Ishikawa (cell line): ENCODE results near the gene MOB3A.

Experiments used
- CEBPB ChIP-seq: IDR thresholded peaks from 2 replicates; pipeline ENCODE4 v1.6.1; 2012
- CREB1 ChIP-seq: IDR thresholded peaks from 2 replicates; pipeline ENCODE4 v1.6.1; 2012; ENCODE audit warnings: low read depth
- EGR1 ChIP-seq: IDR thresholded peaks from 2 replicates; pipeline ENCODE4 v1.6.1; 2012
- EP300 ChIP-seq: IDR thresholded peaks from 2 replicates; pipeline ENCODE4 v1.6.1; 2012; ENCODE audit warnings: borderline replicate concordance
- FOXM1 ChIP-seq: IDR thresholded peaks from 2 replicates; pipeline ENCODE4 v1.6.1; 2012; ENCODE audit warnings: low read depth, borderline replicate concordance
- NFIC ChIP-seq: IDR thresholded peaks from 2 replicates; pipeline ENCODE4 v1.6.1; 2012
- RAD21 ChIP-seq: IDR thresholded peaks from 2 replicates; pipeline ENCODE4 v1.6.1; 2012; ENCODE audit warnings: low read depth
- TAF1 ChIP-seq: IDR thresholded peaks from 2 replicates; pipeline ENCODE4 v1.6.1; 2012; ENCODE audit warnings: low read depth, mild to moderate bottlenecking
- TCF12 ChIP-seq: IDR thresholded peaks from 2 replicates; pipeline ENCODE4 v1.6.1; 2012; ENCODE audit warnings: low read depth
- TEAD4 ChIP-seq: IDR thresholded peaks from 2 replicates; pipeline ENCODE4 v1.6.1; 2012
- YY1 ChIP-seq: IDR thresholded peaks from 2 replicates; pipeline ENCODE4 v1.6.1; 2012; ENCODE audit warnings: low read depth
- ZBTB7A ChIP-seq: IDR thresholded peaks from 2 replicates; pipeline ENCODE4 v1.6.1; 2012; ENCODE audit warnings: low read depth
- TF ChIP-seq, protein P1 (sequence below): IDR thresholded peaks from 2 replicates; pipeline ENCODE4 v1.6.1; 2012; ENCODE audit warnings: low read depth, mild to moderate bottlenecking
- TF ChIP-seq, protein P2 (sequence below): IDR thresholded peaks from 2 replicates; pipeline ENCODE4 v1.6.1; 2012
- TF ChIP-seq, protein P3 (sequence below): IDR thresholded peaks from 2 replicates; pipeline ENCODE4 v1.6.1; 2012

MOB3A gene

DNA sequence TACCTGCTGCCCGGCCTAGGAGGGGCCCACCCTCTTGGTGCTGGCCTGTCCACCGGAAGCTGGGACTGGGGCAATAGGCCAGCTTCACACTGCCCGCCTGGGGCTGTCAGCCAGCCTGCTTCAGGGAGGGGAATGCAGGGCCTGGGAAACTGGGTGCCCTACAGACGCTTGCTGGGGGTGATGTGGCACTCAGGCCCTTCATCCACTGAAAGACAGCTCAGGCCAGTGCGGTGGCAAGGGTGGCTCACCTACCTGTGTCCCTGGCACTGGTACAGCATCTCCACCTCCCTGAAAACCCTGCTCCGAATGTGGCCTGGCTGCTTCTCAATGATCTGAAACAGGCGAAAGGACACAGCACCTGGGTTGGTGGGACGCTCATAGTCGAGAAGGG, 52.9 kb downstream of the MOB3A start:
- no peak for TF ChIP-seq NFIC
- TF ChIP-seq EP300, result no peak
- TF ChIP-seq, protein P1, sequence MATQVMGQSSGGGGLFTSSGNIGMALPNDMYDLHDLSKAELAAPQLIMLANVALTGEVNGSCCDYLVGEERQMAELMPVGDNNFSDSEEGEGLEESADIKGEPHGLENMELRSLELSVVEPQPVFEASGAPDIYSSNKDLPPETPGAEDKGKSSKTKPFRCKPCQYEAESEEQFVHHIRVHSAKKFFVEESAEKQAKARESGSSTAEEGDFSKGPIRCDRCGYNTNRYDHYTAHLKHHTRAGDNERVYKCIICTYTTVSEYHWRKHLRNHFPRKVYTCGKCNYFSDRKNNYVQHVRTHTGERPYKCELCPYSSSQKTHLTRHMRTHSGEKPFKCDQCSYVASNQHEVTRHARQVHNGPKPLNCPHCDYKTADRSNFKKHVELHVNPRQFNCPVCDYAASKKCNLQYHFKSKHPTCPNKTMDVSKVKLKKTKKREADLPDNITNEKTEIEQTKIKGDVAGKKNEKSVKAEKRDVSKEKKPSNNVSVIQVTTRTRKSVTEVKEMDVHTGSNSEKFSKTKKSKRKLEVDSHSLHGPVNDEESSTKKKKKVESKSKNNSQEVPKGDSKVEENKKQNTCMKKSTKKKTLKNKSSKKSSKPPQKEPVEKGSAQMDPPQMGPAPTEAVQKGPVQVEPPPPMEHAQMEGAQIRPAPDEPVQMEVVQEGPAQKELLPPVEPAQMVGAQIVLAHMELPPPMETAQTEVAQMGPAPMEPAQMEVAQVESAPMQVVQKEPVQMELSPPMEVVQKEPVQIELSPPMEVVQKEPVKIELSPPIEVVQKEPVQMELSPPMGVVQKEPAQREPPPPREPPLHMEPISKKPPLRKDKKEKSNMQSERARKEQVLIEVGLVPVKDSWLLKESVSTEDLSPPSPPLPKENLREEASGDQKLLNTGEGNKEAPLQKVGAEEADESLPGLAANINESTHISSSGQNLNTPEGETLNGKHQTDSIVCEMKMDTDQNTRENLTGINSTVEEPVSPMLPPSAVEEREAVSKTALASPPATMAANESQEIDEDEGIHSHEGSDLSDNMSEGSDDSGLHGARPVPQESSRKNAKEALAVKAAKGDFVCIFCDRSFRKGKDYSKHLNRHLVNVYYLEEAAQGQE, result no peak
- TF ChIP-seq, protein P2, sequence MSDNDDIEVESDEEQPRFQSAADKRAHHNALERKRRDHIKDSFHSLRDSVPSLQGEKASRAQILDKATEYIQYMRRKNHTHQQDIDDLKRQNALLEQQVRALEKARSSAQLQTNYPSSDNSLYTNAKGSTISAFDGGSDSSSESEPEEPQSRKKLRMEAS, result no peak
- no peak for TF ChIP-seq CREB1
- no peak for TF ChIP-seq CEBPB
- no peak for TF ChIP-seq ZBTB7A
- TF ChIP-seq RAD21, result no peak
- TF ChIP-seq EGR1, result no peak
- TF ChIP-seq YY1, result no peak
- no peak for TF ChIP-seq TEAD4
- TF ChIP-seq, protein P3, sequence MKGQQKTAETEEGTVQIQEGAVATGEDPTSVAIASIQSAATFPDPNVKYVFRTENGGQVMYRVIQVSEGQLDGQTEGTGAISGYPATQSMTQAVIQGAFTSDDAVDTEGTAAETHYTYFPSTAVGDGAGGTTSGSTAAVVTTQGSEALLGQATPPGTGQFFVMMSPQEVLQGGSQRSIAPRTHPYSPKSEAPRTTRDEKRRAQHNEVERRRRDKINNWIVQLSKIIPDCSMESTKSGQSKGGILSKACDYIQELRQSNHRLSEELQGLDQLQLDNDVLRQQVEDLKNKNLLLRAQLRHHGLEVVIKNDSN, result no peak
- TF ChIP-seq FOXM1, result no peak
- no peak for TF ChIP-seq TAF1
- TF ChIP-seq TCF12, result no peak

DNA sequence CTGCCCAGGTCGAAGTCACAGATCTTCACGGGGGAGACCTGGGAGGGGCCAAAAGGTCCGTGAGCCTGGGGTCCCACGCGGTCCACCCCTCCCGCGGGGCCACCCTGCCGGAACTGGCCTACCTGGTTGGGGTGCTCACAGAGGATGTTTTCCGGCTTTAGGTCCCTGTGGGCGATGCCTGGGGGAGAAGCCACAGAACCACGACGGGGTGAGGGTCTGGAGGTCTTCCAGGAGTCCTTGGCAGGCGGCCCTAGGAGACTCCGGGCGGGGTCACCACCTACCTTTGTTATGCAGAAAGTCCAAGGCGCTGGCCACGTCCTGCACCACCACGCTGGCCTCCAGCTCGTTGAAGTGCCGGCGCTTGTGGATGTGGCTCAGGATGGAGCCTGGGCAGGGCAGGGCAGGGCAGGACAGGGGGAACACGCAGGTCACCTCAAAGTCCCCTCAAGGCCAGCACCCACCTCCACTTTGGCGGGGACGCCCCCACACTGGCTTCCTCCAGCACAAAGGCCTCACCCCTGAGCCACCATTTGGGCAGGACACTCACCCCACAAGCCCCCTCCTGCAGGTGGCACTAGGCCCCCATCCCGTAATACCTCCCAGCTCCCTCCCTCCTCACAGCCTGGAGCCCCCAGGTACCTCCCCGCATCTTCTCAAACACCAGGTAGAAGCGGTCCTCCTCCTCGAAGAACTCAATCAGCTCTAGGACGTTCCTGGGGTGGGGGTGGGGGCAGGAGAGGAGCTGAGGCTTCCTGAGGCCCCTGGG, 53.5 kb downstream of the MOB3A start:
- TF ChIP-seq EGR1 (no peak), TCF12 (peak; percentile 21; the same call in 1 of the 2 replicates), EP300 (no peak; the same call in 1 of the 2 replicates), ZBTB7A (peak; percentile 98), NFIC (peak; percentile 57; the same call in 1 of the 2 replicates), YY1 (no peak)
- TF ChIP-seq, protein P3, result no peak
- TF ChIP-seq, protein P2, result peak; percentile 49; the same call in 1 of the 2 replicates

DNA sequence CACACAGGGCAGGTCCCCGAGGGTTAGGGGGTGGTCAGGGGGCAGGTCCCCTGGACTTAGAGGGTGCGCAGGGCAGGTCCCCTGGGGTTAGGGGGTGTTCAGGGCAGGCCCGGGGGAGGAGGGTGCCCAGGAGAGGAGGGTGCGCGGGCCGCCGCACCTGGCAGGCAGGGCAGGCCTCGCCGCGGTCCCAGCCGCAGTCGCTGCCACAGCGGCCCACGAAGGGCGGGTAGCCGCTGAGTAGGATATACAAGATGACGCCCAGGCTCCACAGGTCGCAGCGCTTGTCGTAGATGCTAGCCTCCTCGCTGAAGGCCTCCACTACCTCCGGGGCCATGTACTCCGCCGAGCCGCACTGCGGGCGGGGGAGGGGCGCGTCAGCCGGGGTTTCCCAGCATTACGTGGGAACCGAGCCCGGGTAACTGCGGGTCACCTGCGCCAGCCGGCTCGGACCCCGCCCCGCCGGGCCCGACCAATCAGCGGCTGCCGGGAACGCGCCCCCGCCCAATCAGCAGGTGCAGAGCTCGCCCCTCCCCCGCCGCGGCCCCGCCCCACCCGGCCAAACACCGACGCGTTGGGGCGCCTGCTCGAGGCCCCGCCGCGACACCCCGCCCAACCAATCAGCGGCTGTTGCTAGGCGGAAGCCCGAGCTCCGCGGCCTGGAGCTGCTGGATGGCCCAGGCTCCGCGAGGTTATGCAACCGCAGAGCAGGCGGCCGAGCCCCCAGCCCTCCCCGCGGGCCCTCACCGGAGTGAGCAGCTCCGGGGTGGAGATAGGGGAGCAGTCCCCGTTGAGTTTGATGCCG, 54.2 kb downstream of the MOB3A start:
- TF ChIP-seq RAD21 (no peak), EGR1 (no peak), EP300 (peak; percentile 75), NFIC (no peak), TCF12 (peak; percentile 51), YY1 (no peak; the same call in 1 of the 2 replicates), CEBPB (peak; percentile 96), ZBTB7A (no peak), TEAD4 (0 out of 2 replicates have a peak, but pooled peaks have one; percentile 3), FOXM1 (no peak), CREB1 (0 out of 2 replicates have a peak, but pooled peaks have one; percentile 16), TAF1 (0 out of 2 replicates have a peak, but pooled peaks have one; percentile 13)
- TF ChIP-seq, protein P1, result no peak
- TF ChIP-seq, protein P3, result no peak; the same call in 1 of the 2 replicates
- TF ChIP-seq, protein P2, result peak; percentile 21; the same call in 1 of the 2 replicates

DNA sequence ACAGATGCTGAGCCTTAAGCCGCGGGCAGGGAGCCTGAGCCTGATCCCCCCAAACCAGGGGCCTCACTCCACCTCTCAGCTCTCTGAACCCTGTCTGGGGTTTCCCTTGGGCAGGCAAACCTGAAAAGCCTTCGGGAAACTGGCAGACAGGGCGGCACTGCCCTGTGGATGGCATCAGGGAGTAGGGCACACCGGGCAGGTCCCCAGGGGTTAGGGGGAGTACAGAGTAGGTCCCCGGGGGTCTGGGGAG, 54.8 kb downstream of the MOB3A start:
- TF ChIP-seq, protein P3, result no peak
- no peak for TF ChIP-seq CREB1
- TF ChIP-seq YY1, result no peak
- TF ChIP-seq, protein P1, result no peak
- TF ChIP-seq TCF12, result no peak
- no peak; the same call in 1 of the 2 replicates for TF ChIP-seq TAF1
- TF ChIP-seq ZBTB7A, result no peak
- TF ChIP-seq TEAD4, result no peak
- TF ChIP-seq RAD21, result no peak
- no peak for TF ChIP-seq EGR1
- no peak for TF ChIP-seq FOXM1
- TF ChIP-seq NFIC, result no peak
- no peak for TF ChIP-seq EP300
- no peak for TF ChIP-seq CEBPB
